WTC11 (cell line): ENCODE data around the gene PDZD11.

ENCODE experiments used
- CREB1 ChIP-seq: sonication (generic); formaldehyde crosslinking; IDR thresholded peaks from 2 replicates; pipeline ENCODE4 v1.8.0; 2023; ENCODE audit warnings: mild to moderate bottlenecking, missing genetic modification reagents
- HMGA2 ChIP-seq: fragments of 250-450 bp; sonication (Bioruptor Pico); IDR thresholded peaks from 2 replicates; pipeline ENCODE4 v1.4.0; 2021; ENCODE audit warnings: mild to moderate bottlenecking, moderate library complexity
- PRRX2 ChIP-seq: fragments of 250-450 bp; sonication (Bioruptor Pico); IDR thresholded peaks from 2 replicates; pipeline ENCODE4 v1.8.0; 2021; ENCODE audit warnings: mild to moderate bottlenecking
- RELA ChIP-seq: sonication (generic); formaldehyde crosslinking; IDR thresholded peaks from 2 replicates; pipeline ENCODE4 v1.8.1; 2022; ENCODE audit warnings: missing genetic modification reagents, mild to moderate bottlenecking, borderline replicate concordance
- SP1 ChIP-seq: sonication (generic); formaldehyde crosslinking; conservative IDR thresholded peaks from 2 replicates; pipeline ENCODE4 v1.8.1; 2022; ENCODE audit warnings: missing genetic modification reagents
- ZNF138 ChIP-seq: sonication (generic); formaldehyde crosslinking; conservative IDR thresholded peaks from 2 replicates; pipeline ENCODE4 v1.8.1; 2022; ENCODE audit warnings: mild to moderate bottlenecking, moderate library complexity, missing genetic modification reagents
- TF ChIP-seq, protein P1 (sequence below): fragments of 200-600 bp; IDR thresholded peaks from 2 replicates; pipeline ENCODE4 v1.8.0; 2022; ENCODE audit warnings: antibody characterized with exemption
- TF ChIP-seq, protein P2 (sequence below): sonication (generic); formaldehyde crosslinking; IDR thresholded peaks from 2 replicates; pipeline ENCODE4 v1.8.1; 2022; ENCODE audit warnings: missing genetic modification reagents, borderline replicate concordance
- TF ChIP-seq, protein P3 (sequence below): sonication (generic); formaldehyde crosslinking; conservative IDR thresholded peaks from 2 replicates; pipeline ENCODE4 v1.8.1; 2022; ENCODE audit warnings: mild to moderate bottlenecking, missing genetic modification reagents
- TF ChIP-seq, protein P4 (sequence below): sonication (generic); formaldehyde crosslinking; IDR thresholded peaks from 2 replicates; pipeline ENCODE4 v1.8.1; 2023; ENCODE audit warnings: mild to moderate bottlenecking, moderate library complexity, missing genetic modification reagents
- TF ChIP-seq, protein P5 (sequence below): sonication (generic); formaldehyde crosslinking; IDR thresholded peaks from 2 replicates; pipeline ENCODE4 v1.8.0; 2022; ENCODE audit warnings: mild to moderate bottlenecking, missing genetic modification reagents
- TF ChIP-seq, protein P6 (sequence below): sonication (generic); formaldehyde crosslinking; IDR thresholded peaks from 2 replicates; pipeline ENCODE4 v1.8.0; 2023; ENCODE audit warnings: missing genetic modification reagents

DNA sequence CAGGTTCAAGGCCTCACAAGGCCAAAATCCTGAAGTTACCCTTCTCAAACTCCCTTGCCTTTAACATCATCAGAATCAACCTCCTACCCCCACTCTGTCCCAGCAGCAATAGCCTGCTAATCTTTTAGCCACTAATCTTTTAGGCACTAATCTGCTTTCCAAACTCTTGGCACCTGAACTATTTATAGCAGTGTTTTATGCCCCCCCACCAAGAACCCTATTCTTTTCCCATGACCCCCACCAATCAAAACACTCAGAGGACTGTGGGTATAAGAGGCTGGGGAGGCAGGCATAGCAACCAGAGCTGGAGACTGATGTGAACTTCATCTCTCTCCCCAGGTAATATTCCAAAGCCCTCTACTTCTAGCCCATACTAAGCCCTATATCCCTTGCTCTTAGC is 21.7 kb downstream of the PDZD11 start, which contains the start of gene ARR3:
- TF ChIP-seq, protein P1, sequence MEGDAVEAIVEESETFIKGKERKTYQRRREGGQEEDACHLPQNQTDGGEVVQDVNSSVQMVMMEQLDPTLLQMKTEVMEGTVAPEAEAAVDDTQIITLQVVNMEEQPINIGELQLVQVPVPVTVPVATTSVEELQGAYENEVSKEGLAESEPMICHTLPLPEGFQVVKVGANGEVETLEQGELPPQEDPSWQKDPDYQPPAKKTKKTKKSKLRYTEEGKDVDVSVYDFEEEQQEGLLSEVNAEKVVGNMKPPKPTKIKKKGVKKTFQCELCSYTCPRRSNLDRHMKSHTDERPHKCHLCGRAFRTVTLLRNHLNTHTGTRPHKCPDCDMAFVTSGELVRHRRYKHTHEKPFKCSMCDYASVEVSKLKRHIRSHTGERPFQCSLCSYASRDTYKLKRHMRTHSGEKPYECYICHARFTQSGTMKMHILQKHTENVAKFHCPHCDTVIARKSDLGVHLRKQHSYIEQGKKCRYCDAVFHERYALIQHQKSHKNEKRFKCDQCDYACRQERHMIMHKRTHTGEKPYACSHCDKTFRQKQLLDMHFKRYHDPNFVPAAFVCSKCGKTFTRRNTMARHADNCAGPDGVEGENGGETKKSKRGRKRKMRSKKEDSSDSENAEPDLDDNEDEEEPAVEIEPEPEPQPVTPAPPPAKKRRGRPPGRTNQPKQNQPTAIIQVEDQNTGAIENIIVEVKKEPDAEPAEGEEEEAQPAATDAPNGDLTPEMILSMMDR: no peak
- TF ChIP-seq SP1 (CRISPR knock-in tag) (no peak), ZNF138 (CRISPR knock-in tag) (no peak), HMGA2 (no peak), RELA (CRISPR knock-in tag) (no peak), CREB1 (CRISPR knock-in tag) (no peak), PRRX2 (CRISPR knock-in tag) (no peak)
- TF ChIP-seq, protein P2, sequence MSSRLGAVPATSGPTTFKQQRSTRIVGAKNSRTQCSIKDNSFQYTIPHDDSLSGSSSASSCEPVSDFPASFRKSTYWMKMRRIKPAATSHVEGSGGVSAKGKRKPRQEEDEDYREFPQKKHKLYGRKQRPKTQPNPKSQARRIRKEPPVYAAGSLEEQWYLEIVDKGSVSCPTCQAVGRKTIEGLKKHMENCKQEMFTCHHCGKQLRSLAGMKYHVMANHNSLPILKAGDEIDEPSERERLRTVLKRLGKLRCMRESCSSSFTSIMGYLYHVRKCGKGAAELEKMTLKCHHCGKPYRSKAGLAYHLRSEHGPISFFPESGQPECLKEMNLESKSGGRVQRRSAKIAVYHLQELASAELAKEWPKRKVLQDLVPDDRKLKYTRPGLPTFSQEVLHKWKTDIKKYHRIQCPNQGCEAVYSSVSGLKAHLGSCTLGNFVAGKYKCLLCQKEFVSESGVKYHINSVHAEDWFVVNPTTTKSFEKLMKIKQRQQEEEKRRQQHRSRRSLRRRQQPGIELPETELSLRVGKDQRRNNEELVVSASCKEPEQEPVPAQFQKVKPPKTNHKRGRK (CRISPR knock-in tag): no peak
- TF ChIP-seq, protein P3, sequence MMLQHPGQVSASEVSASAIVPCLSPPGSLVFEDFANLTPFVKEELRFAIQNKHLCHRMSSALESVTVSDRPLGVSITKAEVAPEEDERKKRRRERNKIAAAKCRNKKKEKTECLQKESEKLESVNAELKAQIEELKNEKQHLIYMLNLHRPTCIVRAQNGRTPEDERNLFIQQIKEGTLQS (CRISPR knock-in tag): no peak
- TF ChIP-seq, protein P4, sequence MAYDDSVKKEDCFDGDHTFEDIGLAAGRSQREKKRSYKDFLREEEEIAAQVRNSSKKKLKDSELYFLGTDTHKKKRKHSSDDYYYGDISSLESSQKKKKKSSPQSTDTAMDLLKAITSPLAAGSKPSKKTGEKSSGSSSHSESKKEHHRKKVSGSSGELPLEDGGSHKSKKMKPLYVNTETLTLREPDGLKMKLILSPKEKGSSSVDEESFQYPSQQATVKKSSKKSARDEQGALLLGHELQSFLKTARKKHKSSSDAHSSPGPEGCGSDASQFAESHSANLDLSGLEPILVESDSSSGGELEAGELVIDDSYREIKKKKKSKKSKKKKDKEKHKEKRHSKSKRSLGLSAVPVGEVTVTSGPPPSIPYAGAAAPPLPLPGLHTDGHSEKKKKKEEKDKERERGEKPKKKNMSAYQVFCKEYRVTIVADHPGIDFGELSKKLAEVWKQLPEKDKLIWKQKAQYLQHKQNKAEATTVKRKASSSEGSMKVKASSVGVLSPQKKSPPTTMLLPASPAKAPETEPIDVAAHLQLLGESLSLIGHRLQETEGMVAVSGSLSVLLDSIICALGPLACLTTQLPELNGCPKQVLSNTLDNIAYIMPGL: no peak
- TF ChIP-seq, protein P5, sequence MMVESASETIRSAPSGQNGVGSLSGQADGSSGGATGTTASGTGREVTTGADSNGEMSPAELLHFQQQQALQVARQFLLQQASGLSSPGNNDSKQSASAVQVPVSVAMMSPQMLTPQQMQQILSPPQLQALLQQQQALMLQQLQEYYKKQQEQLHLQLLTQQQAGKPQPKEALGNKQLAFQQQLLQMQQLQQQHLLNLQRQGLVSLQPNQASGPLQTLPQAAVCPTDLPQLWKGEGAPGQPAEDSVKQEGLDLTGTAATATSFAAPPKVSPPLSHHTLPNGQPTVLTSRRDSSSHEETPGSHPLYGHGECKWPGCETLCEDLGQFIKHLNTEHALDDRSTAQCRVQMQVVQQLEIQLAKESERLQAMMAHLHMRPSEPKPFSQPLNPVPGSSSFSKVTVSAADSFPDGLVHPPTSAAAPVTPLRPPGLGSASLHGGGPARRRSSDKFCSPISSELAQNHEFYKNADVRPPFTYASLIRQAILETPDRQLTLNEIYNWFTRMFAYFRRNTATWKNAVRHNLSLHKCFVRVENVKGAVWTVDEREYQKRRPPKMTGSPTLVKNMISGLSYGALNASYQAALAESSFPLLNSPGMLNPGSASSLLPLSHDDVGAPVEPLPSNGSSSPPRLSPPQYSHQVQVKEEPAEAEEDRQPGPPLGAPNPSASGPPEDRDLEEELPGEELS (CRISPR knock-in tag): no peak
- TF ChIP-seq, protein P6, sequence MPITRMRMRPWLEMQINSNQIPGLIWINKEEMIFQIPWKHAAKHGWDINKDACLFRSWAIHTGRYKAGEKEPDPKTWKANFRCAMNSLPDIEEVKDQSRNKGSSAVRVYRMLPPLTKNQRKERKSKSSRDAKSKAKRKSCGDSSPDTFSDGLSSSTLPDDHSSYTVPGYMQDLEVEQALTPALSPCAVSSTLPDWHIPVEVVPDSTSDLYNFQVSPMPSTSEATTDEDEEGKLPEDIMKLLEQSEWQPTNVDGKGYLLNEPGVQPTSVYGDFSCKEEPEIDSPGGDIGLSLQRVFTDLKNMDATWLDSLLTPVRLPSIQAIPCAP (CRISPR knock-in tag): no peak
